ENCODE results near the gene AGAP1.

The AGAP1 gene

GRCh38 chr2:235955664-235956063 is 461.8 kb downstream of the AGAP1 start:
- DNase-seq (ENCODE audit: low read depth in 2 of 2, low spot score in 1 of 2), result no peak

DNA sequence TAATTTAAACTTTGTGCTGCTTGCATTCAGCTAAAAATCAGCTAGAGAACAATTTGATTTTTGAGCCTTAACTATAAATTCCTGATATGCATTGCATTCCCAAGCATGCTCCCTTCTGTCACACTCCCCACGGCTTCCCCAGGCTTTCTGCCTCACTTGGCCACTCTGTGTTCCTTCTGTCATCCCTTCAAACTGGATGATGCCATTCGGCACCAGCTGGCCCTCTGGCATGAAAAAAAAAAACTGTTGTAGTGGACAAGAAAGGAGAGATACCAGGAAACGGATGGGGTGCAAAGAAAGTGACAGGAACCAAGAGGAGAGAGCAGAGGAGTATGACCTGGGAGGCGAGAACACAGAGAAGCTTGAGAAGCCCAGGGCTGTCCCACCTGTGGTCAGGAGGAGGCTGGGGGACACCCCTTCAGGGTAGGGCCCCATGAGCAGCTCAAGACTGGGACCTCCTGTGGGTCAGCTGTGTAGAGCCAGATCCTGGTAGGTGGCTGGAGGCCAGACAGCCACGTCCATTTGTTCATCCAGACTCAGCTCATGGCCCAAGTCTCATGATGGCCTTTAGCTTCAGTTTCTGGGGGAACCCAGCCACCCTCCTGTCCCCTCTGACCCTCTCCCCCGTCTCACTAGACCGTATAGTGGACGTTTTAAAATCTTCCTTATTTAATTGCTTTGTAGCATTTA is 462.6 kb downstream of the AGAP1 start:
- DNase-seq (ENCODE audit: low read depth in 2 of 2, low spot score in 1 of 2), result no peak

GRCh38 chr2:235957251-235957650 is 463.4 kb downstream of the AGAP1 start:
- no peak for DNase-seq (ENCODE audit: low read depth in 2 of 2, low spot score in 1 of 2)

GRCh38 chr2:235958221-235958930 is 464.5 kb downstream of the AGAP1 start:
- DNase-seq (ENCODE audit: low read depth in 2 of 2, low spot score in 1 of 2), result no peak

GRCh38 chr2:235958931-235959410 is 465.1 kb downstream of the AGAP1 start:
- no peak for DNase-seq (ENCODE audit: low read depth in 2 of 2, low spot score in 1 of 2)

- DNase-seq (ENCODE audit: low read depth in 2 of 2, low spot score in 1 of 2), result no peak
Measured at GRCh38 chr2:235960011-235960715, 466.3 kb downstream of the AGAP1 start.

DNA sequence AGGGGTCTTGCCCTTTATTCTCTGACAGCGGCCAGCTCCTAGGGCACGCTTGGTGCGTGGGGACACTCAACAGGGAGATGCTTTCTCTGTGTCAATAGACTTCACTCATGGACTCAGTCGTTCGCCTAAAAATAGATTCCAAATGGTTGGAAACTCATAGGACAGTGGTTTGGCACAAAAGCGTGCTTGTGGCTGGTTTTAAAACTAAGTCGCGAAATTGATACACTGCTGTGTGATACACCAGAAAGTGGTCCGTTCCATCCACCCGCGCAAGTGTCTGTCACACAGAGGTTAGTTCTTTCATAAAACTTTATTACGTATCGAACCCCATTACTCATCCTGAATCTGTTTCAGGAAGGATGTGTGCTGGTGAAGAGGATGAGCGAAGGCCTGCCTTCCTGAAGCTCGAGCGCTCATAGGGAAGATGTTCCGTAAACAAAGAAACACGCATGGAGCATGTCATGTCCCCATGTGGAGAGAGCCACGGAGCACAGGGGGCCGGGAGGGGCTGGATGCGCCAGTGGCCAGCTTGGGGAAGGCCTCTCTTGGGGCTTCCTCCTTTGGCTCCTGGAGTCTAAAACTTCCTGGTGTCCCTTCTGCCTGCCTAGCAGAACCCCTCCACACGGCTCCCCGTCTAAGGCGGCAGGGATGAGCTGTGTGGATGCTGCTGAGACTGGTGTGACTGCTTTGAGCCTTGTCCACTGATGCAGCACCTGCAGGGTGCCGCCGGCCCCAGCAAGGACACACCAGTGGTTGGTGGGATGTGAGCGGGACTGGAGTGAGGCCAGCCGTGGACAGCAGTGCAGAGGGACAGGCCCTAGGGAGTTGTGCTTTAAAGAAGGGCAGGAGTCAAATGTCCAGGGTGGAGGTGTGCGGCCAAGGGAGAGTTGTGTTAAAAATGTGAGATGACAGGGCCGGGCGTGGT is 467.1 kb downstream of the AGAP1 start:
- DNase-seq (ENCODE audit: low read depth in 2 of 2, low spot score in 1 of 2), result no peak

DNA sequence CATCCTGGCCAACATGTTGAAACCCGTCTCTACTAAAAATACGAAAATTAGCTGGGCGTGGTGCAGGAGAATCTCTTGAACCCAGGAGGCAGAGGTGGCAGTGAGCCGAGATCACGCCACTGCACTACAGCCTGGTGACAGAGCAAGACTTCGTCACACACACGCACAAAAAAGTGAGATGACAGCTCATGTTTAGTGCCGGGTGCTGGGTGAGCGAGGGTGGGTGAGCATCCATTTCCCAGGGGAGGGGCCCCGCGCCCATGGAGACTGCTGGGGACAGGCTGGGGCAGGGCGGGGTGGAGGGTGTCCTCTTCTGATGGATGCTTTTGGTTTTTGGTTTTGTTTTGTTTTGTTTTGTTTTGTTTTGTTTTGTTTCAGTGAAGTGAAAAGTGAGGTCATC is 467.9 kb downstream of the AGAP1 start:
- DNase-seq (ENCODE audit: low read depth in 2 of 2, low spot score in 1 of 2), result no peak

GRCh38 chr2:235963853-235964577 is 470.2 kb downstream of the AGAP1 start:
- no peak for DNase-seq (ENCODE audit: low read depth in 2 of 2, low spot score in 1 of 2)

DNA sequence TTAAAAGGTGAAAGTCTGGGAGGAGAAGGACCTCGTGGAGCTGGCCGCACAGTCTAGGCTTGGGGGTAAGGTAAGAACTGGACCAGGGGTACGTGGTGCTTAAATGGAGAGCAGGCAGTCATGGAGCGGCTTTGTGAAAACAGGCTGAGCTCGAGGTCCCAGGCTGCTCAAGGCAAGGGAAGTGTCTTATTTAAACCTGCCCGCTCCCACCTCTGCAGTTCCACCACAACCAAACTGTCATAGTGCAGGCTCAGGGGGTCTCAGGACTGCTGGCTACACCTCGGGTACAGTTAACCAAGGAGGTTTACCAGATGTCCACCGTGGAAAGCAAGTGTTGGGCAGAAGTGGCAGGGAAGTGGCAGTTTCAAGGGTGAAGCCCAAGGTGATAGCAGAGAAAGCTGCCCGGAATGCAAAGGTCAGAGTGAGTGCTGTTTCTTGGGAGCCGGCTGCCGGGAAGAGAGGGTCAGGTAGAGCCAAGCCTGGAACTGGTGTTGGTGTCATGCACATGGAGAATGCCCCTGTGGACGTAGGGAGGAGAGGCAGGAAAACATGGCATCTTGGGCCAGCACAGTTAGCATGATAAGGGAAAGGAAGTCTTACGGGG is 471.0 kb downstream of the AGAP1 start:
- DNase-seq (ENCODE audit: low read depth in 2 of 2, low spot score in 1 of 2), result no peak

DNA sequence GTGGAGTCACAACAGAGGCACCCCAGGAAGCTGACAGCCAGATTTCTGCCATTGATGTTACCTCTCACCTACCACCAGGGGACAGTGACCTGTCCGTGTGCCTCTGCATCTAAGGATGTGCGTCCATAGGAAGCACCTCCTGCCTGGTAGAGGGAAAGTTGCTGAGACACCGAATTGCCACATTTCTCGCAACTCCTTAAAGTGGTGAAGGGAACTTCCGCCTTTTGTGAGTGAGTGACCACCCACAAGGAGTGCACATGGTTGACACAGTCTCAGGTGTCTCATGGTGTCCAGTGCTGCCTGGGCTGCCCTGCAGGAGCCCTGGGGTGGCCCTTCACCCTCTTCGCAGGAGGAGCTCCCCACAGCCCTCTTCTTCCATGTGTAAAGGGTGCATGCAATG is 472.6 kb downstream of the AGAP1 start:
- DNase-seq (ENCODE audit: low read depth in 2 of 2, low spot score in 1 of 2), result no peak

DNA sequence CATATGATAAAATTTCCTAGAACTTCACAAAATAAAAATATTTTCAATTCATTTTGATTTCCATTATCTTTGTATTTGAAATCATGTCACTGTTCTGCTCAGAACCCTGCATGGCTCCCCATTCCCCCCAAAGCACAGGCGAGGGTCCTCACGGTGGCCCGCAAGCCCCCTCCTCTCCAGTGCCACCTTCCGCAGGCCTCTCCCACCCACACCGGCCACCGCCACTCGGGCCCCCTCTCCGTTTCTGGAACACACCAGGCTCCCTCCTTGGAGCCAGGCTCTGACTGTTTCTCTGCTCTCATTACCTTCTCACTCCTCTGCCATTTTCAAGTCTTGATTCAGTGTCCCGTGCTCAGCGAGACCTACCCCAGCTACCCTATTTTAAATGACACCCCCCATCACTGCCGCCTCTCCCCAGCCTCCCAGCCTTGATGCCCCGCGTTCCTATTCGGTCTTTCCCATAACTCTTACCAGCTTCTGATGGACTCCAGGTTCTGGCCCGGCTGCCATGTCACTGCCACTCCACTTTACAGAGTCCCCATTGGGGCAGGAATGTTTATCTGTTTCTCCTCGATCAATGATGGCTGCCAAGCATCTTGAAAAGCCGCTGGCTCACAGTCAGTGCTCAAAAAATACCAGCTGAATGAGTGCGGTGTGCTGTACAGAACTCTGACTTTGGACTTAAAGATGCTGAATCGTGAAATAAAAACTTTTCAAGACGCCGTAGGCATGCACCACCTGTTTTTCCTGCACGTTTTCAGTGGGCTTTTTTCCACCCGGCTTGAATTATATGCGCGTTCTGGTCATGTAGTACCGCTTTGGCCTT is 473.3 kb downstream of the AGAP1 start:
- no peak for DNase-seq (ENCODE audit: low read depth in 2 of 2, low spot score in 1 of 2)

- no peak for DNase-seq (ENCODE audit: low read depth in 2 of 2, low spot score in 1 of 2)
Measured at GRCh38 chr2:235968155-235968554, 474.3 kb downstream of the AGAP1 start.

DNA sequence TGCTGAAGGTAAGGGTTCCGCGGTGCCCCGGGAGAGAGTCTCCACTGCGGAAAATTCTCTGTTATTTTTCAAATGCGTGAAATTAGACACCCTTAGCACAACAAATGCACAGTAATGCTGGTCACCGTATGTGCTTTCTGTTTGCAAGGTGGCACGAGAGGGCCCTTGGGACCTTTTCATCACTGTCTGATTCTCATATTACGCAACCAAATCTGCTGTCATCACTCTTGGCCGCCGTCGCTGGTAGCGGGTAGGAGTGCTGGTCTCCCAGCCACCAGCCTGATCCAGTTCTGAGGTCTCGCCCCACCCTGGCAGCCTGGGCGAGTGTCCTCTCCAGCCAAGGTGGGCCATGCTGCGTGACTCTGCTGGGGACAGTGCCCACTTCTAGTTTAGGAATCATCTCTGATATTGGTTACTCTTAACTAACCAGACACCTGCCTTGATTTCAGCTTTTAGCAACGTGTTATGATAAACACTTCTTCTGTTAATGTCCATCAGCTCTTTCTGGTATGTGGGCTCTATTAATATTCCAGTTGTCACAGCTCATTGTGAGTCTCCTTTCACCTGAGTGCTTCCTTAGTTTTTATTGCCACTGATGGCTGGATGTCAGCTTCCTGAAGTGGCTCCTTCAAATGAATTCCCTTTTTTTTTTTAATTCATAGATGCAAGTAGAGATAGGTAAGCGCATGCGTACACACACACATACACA is 474.9 kb downstream of the AGAP1 start:
- no peak for DNase-seq (ENCODE audit: low read depth in 2 of 2, low spot score in 1 of 2)

DNA sequence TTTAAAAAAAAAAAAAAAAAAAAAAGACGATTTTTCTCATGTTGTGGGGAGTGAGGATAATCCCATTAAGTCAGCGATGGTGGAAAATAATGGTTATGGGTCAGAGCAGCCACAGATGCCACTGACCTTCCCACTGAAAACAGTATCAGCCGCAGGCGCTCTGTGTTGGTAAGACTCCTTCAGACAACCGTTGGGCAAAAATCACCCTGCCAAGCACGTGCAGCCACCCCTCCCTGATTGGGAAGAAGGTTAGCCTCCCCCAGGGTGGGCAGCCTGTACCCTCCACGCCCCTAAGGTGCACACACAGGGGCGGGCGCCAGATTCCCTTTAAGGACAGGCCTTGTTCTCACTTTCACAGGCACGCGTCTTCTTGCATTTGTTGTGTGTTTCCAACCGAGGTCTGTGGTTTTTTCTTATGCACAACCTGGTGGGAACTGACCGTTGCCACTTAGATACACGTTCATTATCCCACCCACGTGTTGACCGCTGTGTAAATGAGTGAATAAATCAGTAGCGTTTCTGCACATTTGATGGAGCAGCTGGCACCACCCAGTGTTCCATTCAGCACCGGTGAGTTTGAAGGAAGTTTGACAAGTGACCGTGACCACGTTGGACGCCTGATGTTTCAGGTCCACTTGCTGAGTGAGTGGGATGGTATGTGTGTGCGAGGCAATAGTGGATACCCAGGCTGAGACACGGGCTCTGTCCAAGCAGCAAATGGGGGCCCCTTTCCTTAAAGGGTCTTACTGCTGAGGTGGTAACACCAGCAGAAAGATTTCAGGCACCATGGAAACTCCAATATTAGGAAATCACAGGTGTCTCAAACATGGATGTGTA is 476.6 kb downstream of the AGAP1 start:
- DNase-seq (ENCODE audit: low read depth in 2 of 2, low spot score in 1 of 2), result no peak

- no peak for DNase-seq (ENCODE audit: low read depth in 2 of 2, low spot score in 1 of 2)
Measured at GRCh38 chr2:235976516-235976915, 482.7 kb downstream of the AGAP1 start.

- no peak for DNase-seq (ENCODE audit: low read depth in 2 of 2, low spot score in 1 of 2)
Measured at GRCh38 chr2:235976956-235977355, 483.1 kb downstream of the AGAP1 start.

DNA sequence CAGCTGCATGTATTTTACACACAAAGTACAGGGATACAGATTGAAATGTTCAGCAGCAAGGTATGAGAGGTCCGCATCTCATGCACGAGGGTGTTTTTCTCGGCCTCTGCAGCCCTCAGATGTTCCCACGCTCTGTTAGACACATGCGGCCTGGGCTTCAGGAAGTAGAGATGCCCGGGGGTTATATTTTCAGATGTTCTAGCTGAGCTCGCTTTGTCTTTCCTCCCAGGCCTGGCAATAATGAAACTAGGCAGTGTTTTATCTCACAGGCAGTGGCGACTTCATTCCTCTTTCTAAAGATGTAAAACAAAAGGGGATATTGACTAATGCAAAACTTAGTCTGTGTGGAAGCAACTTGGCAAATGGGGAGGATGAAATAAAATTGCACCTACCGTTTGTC is 483.6 kb downstream of the AGAP1 start:
- DNase-seq (ENCODE audit: low read depth in 2 of 2, low spot score in 1 of 2), result no peak
